HG03064 (cell line): ENCODE results near the gene MINDY4B.

ENCODE experiments used
- ATAC-seq: cut with Tn5 transposase; IDR thresholded peaks from one replicate; pipeline ENCODE4 v1.9.1; 2021; ENCODE audit warnings: low read depth; ENCODE audit not compliant: unreplicated experiment

MINDY4B gene

GRCh38 chr3:150905339-150905738, at the start of gene MINDY4B:
MINDY4B (minus strand) TSS chr3:150905439; CDS start chr3:150905439, 0 bp downstream.
- no peak for ATAC-seq

- ATAC-seq: no peak
These were observed 46.7 kb upstream of the MINDY4B start for GRCh38 chr3:150951923-150952322.

- ATAC-seq: no peak
These were observed 40.2 kb upstream of the MINDY4B start for GRCh38 chr3:150945226-150946032.

GRCh38 chr3:150942221-150942620, 37.0 kb upstream of the MINDY4B start:
- no peak for ATAC-seq

GRCh38 chr3:150936693-150937092, 31.5 kb upstream of the MINDY4B start:
- no peak for ATAC-seq

GRCh38 chr3:150933473-150933995, 28.3 kb upstream of the MINDY4B start:
- no peak for ATAC-seq

- no peak for ATAC-seq
These were observed 26.5 kb upstream of the MINDY4B start for GRCh38 chr3:150931745-150932144.

GRCh38 chr3:150930839-150931238, 25.6 kb upstream of the MINDY4B start:
- ATAC-seq: no peak

- no peak for ATAC-seq
These were observed 23.0 kb upstream of the MINDY4B start for GRCh38 chr3:150928234-150928633.

GRCh38 chr3:150926328-150926727, 21.1 kb upstream of the MINDY4B start:
- ATAC-seq: no peak

GRCh38 chr3:150925751-150926201, 20.5 kb upstream of the MINDY4B start:
- ATAC-seq: peak; percentile 73

- no peak for ATAC-seq
These were observed 17.4 kb upstream of the MINDY4B start for GRCh38 chr3:150922611-150923010.

- ATAC-seq: no peak
These were observed 16.0 kb upstream of the MINDY4B start for GRCh38 chr3:150921209-150921608.

GRCh38 chr3:150920236-150920635, 15.0 kb upstream of the MINDY4B start:
- ATAC-seq: no peak

GRCh38 chr3:150917951-150918350, 12.7 kb upstream of the MINDY4B start:
- no peak for ATAC-seq

GRCh38 chr3:150913133-150913922, 8.1 kb upstream of the MINDY4B start:
- ATAC-seq: no peak

- no peak for ATAC-seq
These were observed 7.3 kb upstream of the MINDY4B start for GRCh38 chr3:150912501-150912900.

- no peak for ATAC-seq
These were observed 6.5 kb upstream of the MINDY4B start for GRCh38 chr3:150911771-150912170.

- no peak for ATAC-seq
These were observed 1.2 kb upstream of the MINDY4B start for GRCh38 chr3:150906461-150906860.

GRCh38 chr3:150905746-150906145, 507 bp upstream of the MINDY4B start:
- no peak for ATAC-seq

GRCh38 chr3:150902988-150903387, 2.3 kb downstream of the MINDY4B start:
- ATAC-seq: no peak
